GM10248 (cell line): ENCODE results near the gene KCNIP4.

Experiments used
- CTCF ChIA-PET: fragments of 300-600 bp; sonication (Branson Sonifier 250); formaldehyde crosslinking; extraction: SDS; loops from one replicate; lab custom pipeline; 2021; ENCODE audit warnings: antibody characterized with exemption; lab: Yijun Ruan, JAX
- POLR2A ChIA-PET: fragments of 350-650 bp; sonication (Branson Sonifier 250); formaldehyde crosslinking; extraction: SDS; loops from one replicate; lab custom pipeline; 2020; ENCODE audit warnings: antibody characterized with exemption; lab: Yijun Ruan, JAX
- DNase-seq: peaks from one replicate; pipeline ENCODE4 v3.0.0; 2012; ENCODE audit errors: extremely low spot score
- CTCF ChIP-seq: IDR thresholded peaks from 2 replicates; pipeline ENCODE4 v1.5.1; 2012; ENCODE audit warnings: mild to moderate bottlenecking, low read depth; ENCODE audit errors: extremely low read depth, missing control alignments, control extremely low read depth

The KCNIP4 gene

GRCh38 chr4:21209860-21210259 lies 738.7 kb downstream of the KCNIP4 start:
- ChIA-PET CTCF (no interaction called here), POLR2A (no interaction called here)
- no peak for DNase-seq
- TF ChIP-seq CTCF, result no peak

- TF ChIP-seq CTCF, result no peak
- CTCF ChIA-PET, result interaction anchor here (1.7 to 1.8 kb wide), 3 partner anchors 9 to 21 kb away, joined by 3 to 6 read pairs (median 4); no protein-coding TSS in a partner anchor
- POLR2A ChIA-PET, result no interaction called here
- no peak for DNase-seq
These were observed 742.6 kb downstream of the KCNIP4 start for GRCh38 chr4:21205821-21206531.

GRCh38 chr4:21203416-21203815 lies 745.2 kb downstream of the KCNIP4 start:
- ChIA-PET POLR2A (no interaction called here), CTCF (no interaction called here)
- DNase-seq, result no peak
- no peak for TF ChIP-seq CTCF

- POLR2A ChIA-PET, result no interaction called here
- CTCF ChIA-PET, result interaction anchor here (1.6 kb wide), 1 partner anchor 10 kb away, joined by 4 read pairs; no protein-coding TSS in a partner anchor
- no peak for TF ChIP-seq CTCF
- DNase-seq, result no peak
These were observed 745.6 kb downstream of the KCNIP4 start for GRCh38 chr4:21202959-21203358.

GRCh38 chr4:21198683-21199082 lies 749.9 kb downstream of the KCNIP4 start:
- TF ChIP-seq CTCF, result no peak
- CTCF ChIA-PET, result no interaction called here

GRCh38 chr4:21195682-21196081 lies 752.9 kb downstream of the KCNIP4 start:
- POLR2A ChIA-PET, result no interaction called here
- TF ChIP-seq CTCF, result no peak
- DNase-seq, result no peak
- CTCF ChIA-PET, result interaction anchor here (1.2 to 2.0 kb wide), 2 partner anchors 15 to 42 kb away, joined by 3 to 4 read pairs; no protein-coding TSS in a partner anchor

More at GRCh38 chr4:21198683-21199082, 749.9 kb downstream of the KCNIP4 start:
- POLR2A ChIA-PET, result no interaction called here
- no peak for DNase-seq
